Measurements from ENCODE around the gene FRMD1.

- TF ChIP-seq CTCF (IDR thresholded peaks at IDR 0.05) (no peak), POLR2A (IDR thresholded peaks at IDR 0.05) (no peak)
Observed at GRCh38 chr6:168123165-168123911, 44.3 kb upstream of the FRMD1 start.
